GF-D8 (cell line): Measurements from ENCODE around the gene GABBR2.

Source experiments
- DNase-seq: peaks from one replicate; lab custom pipeline; 2025; lab: John Stamatoyannopoulos, UW

The GABBR2 gene

GRCh38 chr9:98342820-98343210, 365.9 kb downstream of the GABBR2 start:
- no peak for DNase-seq

GRCh38 chr9:98342098-98342819, 366.5 kb downstream of the GABBR2 start:
- no peak for DNase-seq

GRCh38 chr9:98341157-98342097, 367.3 kb downstream of the GABBR2 start:
- DNase-seq: no peak

- DNase-seq: no peak
These were observed 368.5 kb downstream of the GABBR2 start for GRCh38 chr9:98339987-98340800.

- no peak for DNase-seq
These were observed 373.1 kb downstream of the GABBR2 start for GRCh38 chr9:98335661-98336060.

GRCh38 chr9:98334796-98335195, 373.9 kb downstream of the GABBR2 start:
- no peak for DNase-seq

- DNase-seq: no peak
These were observed 374.8 kb downstream of the GABBR2 start for GRCh38 chr9:98333703-98334582.

GRCh38 chr9:98332405-98332831, 376.3 kb downstream of the GABBR2 start:
- no peak for DNase-seq

GRCh38 chr9:98331536-98332259, 377.0 kb downstream of the GABBR2 start:
- no peak for DNase-seq

GRCh38 chr9:98330831-98331230, 377.9 kb downstream of the GABBR2 start:
- DNase-seq: no peak

GRCh38 chr9:98329904-98330303, 378.8 kb downstream of the GABBR2 start:
- no peak for DNase-seq

GRCh38 chr9:98329281-98329680, 379.5 kb downstream of the GABBR2 start:
- no peak for DNase-seq

GRCh38 chr9:98328770-98329169, 380.0 kb downstream of the GABBR2 start:
- DNase-seq: no peak

GRCh38 chr9:98328141-98328540, 380.6 kb downstream of the GABBR2 start:
- no peak for DNase-seq

- DNase-seq: no peak
These were observed 381.5 kb downstream of the GABBR2 start for GRCh38 chr9:98327249-98327561.

- DNase-seq: no peak
These were observed 382.1 kb downstream of the GABBR2 start for GRCh38 chr9:98326459-98327248.

- no peak for DNase-seq
These were observed 383.9 kb downstream of the GABBR2 start for GRCh38 chr9:98324801-98325200.

GRCh38 chr9:98323831-98324135, 385.0 kb downstream of the GABBR2 start:
- no peak for DNase-seq

- no peak for DNase-seq
These were observed 385.5 kb downstream of the GABBR2 start for GRCh38 chr9:98323051-98323830.
